Uterus (tissue), 2 donors: Measurements from ENCODE around the gene DMBX1.

Experiments used
- POLR2A ChIP-seq, 2 donors: fragments of 450-650 bp; IDR thresholded peaks; one replicate each; pipeline ENCODE4 v1.6.1; 2016; ENCODE audit warnings: antibody characterized with exemption in 2 of 2, mild to moderate bottlenecking in 1 of 2, moderate library complexity in 1 of 2
- TF ChIP-seq, protein P1 (sequence below), 4 experiments: fragments of 200-600 bp in 2 of 4; fragments of 450-650 bp in 2 of 4; sonication (generic) in 2 of 4; IDR thresholded peaks; one replicate each; pipeline ENCODE4 v1.5.1; 2016 to 2019; ENCODE audit warnings: antibody characterized with exemption in 4 of 4, mild to moderate bottlenecking in 2 of 4, moderate library complexity in 1 of 4

DNA sequence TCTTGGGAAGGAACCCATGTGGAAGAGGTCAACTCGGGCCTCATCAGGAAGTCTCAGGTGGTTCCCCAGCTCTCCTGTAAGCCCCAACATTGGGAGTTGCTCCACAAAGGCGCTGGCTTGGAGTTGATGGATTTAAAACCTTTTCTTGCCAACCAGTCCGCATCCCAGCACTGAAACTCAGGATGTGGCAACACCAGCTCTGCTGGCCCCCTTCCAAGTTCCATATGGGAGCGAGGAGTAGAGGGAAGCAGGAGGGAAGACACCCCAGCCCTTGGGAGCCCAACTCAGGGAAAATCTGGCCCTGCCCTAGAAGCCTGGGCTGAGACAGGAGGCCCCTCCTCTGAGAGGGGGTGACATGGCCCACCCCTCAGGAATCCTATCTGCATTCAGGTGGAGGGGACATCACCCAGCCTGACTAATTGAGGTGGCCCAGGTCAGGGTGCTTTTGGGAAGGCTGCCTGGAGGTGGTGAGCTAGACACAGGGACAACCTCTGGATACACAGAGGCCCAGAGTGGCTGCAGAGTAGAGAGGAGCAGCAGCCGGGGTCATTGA lies 33.1 kb upstream of the DMBX1 start:
- TF ChIP-seq, protein P1, sequence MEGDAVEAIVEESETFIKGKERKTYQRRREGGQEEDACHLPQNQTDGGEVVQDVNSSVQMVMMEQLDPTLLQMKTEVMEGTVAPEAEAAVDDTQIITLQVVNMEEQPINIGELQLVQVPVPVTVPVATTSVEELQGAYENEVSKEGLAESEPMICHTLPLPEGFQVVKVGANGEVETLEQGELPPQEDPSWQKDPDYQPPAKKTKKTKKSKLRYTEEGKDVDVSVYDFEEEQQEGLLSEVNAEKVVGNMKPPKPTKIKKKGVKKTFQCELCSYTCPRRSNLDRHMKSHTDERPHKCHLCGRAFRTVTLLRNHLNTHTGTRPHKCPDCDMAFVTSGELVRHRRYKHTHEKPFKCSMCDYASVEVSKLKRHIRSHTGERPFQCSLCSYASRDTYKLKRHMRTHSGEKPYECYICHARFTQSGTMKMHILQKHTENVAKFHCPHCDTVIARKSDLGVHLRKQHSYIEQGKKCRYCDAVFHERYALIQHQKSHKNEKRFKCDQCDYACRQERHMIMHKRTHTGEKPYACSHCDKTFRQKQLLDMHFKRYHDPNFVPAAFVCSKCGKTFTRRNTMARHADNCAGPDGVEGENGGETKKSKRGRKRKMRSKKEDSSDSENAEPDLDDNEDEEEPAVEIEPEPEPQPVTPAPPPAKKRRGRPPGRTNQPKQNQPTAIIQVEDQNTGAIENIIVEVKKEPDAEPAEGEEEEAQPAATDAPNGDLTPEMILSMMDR (IDR thresholded peaks at IDR 0.05) = no peak
- no peak for TF ChIP-seq POLR2A (IDR thresholded peaks at IDR 0.05)
